Coronary artery (tissue), 2 donors: ENCODE measurements around the gene CHSY3.

Source experiments
- DNase-seq: peaks from one replicate; pipeline ENCODE4 v3.0.0-alpha.2; 2017; ENCODE audit warnings: low spot score
- H3K27ac ChIP-seq, 2 donors: fragments of 200-600 bp; sonication (generic); one replicate each; pipeline ENCODE4 v1.5.1; 2016 to 2019
- H3K4me3 ChIP-seq: fragments of 200-600 bp; sonication (generic); 2 replicates; pipeline ENCODE4 v1.5.1; 2016; ENCODE audit warnings: mild to moderate bottlenecking, moderate library complexity
- CTCF ChIP-seq: fragments of 200-600 bp; sonication (generic); IDR thresholded peaks from one replicate; pipeline ENCODE4 v1.5.1; 2019; ENCODE audit warnings: antibody characterized with exemption

CHSY3 gene

GRCh38 chr5:130096483-130096882 is 192.2 kb downstream of the CHSY3 start:
- Histone ChIP-seq H3K4me3 (no peak overlapping the region), H3K27ac (no peak overlapping the region)
- no peak for TF ChIP-seq CTCF
- no peak for DNase-seq

GRCh38 chr5:130099008-130099407 is 194.7 kb downstream of the CHSY3 start:
- no peak overlapping the region for H3K27ac ChIP-seq
- no peak for TF ChIP-seq CTCF
- DNase-seq, result no peak
- no peak overlapping the region for H3K4me3 ChIP-seq

GRCh38 chr5:130102375-130102774 is 198.1 kb downstream of the CHSY3 start:
- Histone ChIP-seq H3K4me3 (no peak overlapping the region), H3K27ac (no peak overlapping the region)
- no peak for TF ChIP-seq CTCF
- no peak for DNase-seq

- DNase-seq, result no peak
Observed at GRCh38 chr5:130102960-130103359, 198.7 kb downstream of the CHSY3 start.

GRCh38 chr5:130104895-130105688 is 200.8 kb downstream of the CHSY3 start:
- no peak overlapping the region for H3K27ac ChIP-seq
- TF ChIP-seq CTCF, result no peak
- no peak overlapping the region for H3K4me3 ChIP-seq
- DNase-seq, result no peak

More at GRCh38 chr5:130102960-130103359, 198.7 kb downstream of the CHSY3 start:
- H3K27ac ChIP-seq, result no peak overlapping the region
- no peak for TF ChIP-seq CTCF
- H3K4me3 ChIP-seq, result no peak overlapping the region

GRCh38 chr5:130106480-130106879 is 202.2 kb downstream of the CHSY3 start:
- Histone ChIP-seq H3K27ac (no peak overlapping the region), H3K4me3 (no peak overlapping the region)
- DNase-seq, result no peak
- no peak for TF ChIP-seq CTCF

- no peak overlapping the region for H3K27ac ChIP-seq
- DNase-seq, result no peak
- H3K4me3 ChIP-seq, result no peak overlapping the region
- peak; percentile 32 for TF ChIP-seq CTCF
Observed at GRCh38 chr5:130109152-130109551, 204.9 kb downstream of the CHSY3 start.
